ENCODE results near the gene PIGH.
A peak's percentile ranks its signal among the peaks of the same experiment; 100 is the strongest.

Gene PIGH

GRCh38 chr14:67573228-67574010, 26.6 kb downstream of the PIGH start:
- no peak for DNase-seq

DNA sequence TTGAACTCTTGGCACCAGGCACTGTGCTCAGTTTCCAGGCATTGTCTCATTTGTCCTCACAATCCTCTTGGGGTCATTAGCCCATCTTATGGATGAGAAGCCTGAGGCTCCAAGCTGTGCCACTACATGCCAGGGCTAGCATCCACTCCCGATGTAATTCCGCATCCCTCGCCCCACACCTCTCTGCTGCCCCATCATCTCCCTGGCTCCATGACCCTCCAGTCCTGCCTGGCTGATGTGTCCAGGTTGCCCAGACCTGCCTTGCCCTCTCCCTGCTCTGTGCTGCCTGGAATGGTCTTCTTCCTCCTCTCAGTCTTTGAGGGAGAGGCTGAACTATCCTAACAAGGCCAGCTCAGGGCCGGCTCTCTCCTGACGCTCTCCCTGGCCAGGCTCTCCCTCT, 27.5 kb downstream of the PIGH start:
- DNase-seq: no peak

DNA sequence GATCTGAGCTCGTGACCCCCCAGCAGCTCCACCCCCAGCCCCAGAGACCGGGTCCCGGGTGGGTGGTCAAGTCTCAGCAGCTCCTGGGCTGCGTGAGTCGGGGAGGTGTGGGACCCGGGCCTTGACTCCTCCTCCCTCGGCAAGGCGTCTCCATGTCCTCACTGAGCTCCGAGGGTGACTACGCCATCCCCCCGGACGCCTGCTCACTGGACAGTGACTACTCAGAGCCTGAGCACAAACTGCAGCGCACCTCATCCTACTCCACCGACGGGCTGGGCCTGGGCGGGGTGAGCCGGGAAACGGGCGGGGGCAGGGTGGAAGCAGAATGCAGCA, 28.1 kb downstream of the PIGH start:
- DNase-seq: no peak

DNA sequence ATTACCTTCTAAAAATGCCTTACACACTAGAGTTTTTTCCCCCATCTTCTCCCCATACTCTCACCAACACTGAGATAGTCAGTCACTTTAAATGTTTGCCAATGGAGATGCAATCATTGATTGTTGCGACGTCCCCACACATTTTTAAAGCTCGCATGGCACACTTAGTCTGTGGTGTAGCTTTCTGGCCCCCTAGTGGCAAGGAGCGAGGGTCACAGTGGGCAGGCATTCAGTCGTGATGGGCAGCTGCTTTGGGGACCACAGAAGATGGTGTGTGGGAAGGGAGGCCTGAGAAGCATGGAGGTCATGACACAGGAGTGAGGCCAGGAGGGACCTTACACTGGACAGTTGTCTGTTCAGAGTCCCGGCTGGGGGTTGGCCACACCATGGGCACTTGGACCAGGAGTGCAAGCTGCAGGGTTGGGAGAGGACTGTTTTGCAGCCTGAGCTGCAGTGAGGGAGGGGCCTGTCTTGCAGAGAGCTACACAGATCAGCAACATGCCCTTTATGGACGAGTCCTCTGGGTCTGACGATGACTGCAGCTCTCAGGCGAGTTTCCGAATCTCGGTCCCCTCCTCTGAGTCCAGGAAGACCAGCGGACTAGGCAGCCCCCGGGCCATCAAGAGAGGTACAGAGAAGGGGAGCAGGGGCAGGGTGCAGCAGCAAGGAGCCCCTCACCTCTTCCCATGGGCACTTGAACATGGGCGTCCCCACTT, 28.6 kb downstream of the PIGH start:
- peak; percentile 28 for DNase-seq

- no peak for DNase-seq
Observed at GRCh38 chr14:67570453-67570852, 29.6 kb downstream of the PIGH start.

GRCh38 chr14:67569651-67570290, 30.3 kb downstream of the PIGH start:
- DNase-seq: no peak

DNA sequence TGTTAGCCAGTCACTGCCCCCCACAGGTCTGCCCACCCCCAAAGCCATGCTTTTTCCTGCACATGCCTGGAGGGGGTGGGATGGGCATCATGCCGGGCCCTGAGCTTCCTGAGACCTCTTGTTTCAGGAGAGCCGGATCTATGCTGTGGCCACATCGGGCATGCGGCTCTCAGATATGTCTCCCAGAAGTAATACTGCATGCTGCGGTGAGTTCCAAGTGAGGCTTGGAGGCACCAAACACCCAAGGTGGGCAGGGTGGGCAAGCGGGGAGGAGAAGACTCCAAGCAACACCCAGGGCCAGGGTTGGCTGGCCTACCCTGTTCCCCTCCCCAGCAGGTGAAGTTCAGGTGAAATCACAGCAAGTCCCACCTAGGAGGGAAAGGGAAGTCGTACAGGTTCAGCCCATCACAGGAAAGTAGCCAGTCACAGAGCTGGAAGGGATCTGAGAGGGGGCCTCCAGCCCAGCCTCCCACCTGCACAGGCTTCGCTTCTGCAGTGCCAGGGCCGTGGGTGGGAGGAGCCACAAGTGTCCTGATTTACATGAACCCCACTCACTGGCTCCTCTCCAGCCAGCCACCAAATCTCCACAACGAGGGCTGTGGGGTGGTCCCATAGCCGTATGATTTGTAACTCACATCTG, 30.9 kb downstream of the PIGH start:
- no peak for DNase-seq

- no peak for DNase-seq
Observed at GRCh38 chr14:67567654-67568053, 32.4 kb downstream of the PIGH start.

- no peak for DNase-seq
Observed at GRCh38 chr14:67566908-67567307, 33.2 kb downstream of the PIGH start.

DNA sequence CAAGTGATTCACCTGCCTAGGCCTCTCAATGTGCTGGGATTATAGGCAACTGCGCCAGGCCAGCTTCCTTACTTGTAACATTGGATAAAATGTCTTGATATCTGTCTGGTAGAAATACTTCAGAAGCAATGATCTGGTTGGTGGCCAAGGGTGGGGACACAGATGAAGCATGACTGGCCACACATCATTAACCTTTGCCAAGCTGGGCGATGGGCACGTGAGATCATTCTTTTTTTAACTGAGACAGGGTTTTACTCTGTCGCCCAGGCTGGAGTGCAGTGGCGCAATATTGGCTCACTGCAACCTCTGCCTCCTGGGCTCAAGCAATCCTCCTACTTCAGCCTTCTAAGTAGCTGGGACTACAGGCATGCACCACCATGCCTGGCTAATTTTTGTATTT, 35.8 kb downstream of the PIGH start:
- DNase-seq: no peak

DNA sequence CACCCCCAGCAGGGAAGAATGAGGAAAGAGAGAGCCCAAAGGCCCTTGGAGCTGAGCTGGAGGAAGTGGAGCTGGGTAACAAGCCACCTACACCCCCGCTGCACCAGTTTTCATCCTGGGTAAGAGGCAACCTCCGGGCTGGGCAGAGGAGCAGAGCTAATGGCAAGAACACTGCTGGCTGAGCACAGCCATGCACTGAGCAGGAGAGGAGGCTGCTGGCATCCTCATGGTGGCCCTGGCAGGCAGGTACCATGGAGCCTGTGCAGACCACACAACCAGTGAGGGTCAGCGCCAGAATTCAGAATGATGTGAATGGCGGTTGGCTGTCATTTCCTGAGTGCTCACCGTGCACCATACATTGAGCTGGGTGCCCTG, 37.3 kb downstream of the PIGH start:
- no peak for DNase-seq

- DNase-seq: no peak
Observed at GRCh38 chr14:67562025-67562775, 37.9 kb downstream of the PIGH start.

DNA sequence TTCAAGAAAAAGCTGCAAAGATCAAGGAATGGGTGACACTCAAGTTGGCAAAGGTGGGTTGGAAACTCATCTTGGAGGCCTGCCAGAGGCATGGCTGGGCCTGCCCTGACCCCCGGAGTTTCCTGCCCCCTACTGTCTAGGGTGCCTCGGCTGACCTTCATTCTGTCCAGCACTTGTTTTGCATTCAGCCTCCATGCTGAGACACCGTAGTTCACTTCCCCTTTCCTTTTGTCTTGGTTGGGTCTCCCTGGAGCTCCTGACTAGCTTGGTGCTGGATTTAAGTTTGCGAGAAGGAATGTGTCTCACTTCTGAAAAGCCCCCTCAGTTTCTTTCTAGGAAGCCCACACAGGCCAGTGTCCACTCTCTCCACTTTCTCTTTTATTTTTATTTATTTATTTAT, 40.4 kb downstream of the PIGH start:
- no peak for DNase-seq

DNA sequence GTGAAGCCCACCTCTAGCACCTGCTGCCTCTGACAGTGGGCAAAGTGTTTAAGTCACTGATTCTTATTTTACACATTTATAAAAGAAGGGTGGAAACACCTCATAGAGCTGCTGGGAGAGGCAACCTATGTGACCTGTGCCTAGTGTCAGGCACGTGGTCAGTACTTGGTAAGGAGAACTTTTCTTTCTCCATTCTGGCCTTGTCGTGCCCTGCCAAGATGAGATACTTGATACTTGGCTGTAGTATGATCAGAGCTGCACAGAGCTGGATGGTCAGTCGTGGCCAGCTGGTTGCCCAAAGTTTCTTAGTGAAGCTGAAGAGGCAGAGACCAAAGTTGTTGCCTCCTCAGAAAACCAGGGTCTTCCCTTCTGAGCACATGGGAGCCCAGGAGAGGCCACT, 42.4 kb downstream of the PIGH start:
- DNase-seq: no peak

GRCh38 chr14:67557118-67557517, 43.0 kb downstream of the PIGH start:
- no peak for DNase-seq

DNA sequence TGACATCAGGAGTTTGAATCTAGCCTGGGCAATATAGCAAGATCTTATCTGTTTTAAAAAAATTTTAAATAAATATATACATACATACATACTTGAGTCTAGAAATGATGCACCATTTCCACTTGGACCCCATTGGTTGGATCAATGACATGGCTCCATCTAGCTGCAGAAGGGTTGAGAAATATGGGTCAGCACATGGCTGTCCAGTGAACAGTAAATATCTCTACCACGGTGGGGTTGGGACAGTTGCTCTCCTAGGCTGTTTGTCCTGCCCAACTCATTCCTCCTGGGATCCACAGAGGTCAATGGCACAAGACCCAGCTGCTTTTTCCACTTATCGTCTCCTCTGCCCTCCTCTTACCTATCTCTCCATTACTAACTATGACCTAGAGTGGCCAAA, 43.4 kb downstream of the PIGH start:
- DNase-seq: no peak

- no peak for DNase-seq
Observed at GRCh38 chr14:67555518-67556090, 44.5 kb downstream of the PIGH start.

GRCh38 chr14:67554341-67554740, 45.7 kb downstream of the PIGH start:
- no peak for DNase-seq

DNA sequence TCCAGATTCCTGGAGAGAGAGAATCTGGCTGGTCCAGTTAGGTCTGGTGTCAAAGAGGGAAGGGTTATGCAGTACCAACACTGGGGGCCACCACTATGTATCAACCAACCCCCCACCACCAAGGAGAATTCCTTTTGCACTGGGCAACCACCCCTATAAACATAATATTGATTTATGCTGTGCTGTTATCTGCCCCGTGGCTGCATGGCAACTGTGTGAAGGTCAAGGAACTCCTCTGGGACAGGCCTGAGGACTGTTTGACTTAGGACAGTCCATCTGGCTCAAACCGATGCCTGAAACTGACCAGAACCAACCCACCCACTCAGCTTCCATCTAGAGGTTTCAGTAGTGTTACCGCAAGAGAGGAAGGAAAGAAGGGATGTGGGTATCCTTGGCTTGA, 46.5 kb downstream of the PIGH start:
- no peak for DNase-seq

- DNase-seq: no peak
Observed at GRCh38 chr14:67551940-67552339, 48.1 kb downstream of the PIGH start.

DNA sequence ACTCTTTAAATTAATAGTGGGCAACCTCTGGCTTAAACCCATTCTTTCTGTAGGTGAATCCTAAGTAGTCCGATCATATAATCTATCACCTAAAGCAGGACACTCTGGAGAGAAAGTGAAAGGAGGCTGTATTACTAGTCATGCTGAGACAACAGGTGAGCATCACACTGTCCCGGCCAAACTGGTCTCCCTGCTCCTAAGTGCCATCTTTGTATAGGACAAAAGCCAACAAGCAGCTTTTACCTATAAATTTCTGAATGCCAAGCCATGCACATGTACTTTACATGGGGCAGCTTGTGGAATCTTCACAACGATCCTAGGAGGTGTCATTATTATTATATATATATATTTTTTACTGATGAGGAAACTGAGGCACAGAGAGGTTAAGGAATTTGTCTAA, 48.9 kb downstream of the PIGH start:
- no peak for DNase-seq

- no peak for DNase-seq
Observed at GRCh38 chr14:67549734-67550133, 50.3 kb downstream of the PIGH start.

Data from NCI-H146 (cell line).